GM23338 (cell line): Measurements from ENCODE around the gene MTIF2.
A peak's percentile ranks its signal among the peaks of the same experiment; 100 is the strongest.
"Not testable (repeated sequence)": the region's sequence is repeated elsewhere in the genome, so short reads cannot be mapped to it uniquely, and the experiment has no call there.

Source experiments
- CREB1 ChIP-seq: fragments of 250-450 bp; sonication (Bioruptor Pico); IDR thresholded peaks from 2 replicates; pipeline ENCODE4 v1.5.0; 2020; ENCODE audit warnings: low read depth, mild to moderate bottlenecking, moderate library complexity
- EZH2 ChIP-seq: fragments of 200-600 bp; sonication (generic); IDR thresholded peaks from one replicate; pipeline ENCODE4 v1.8.0; 2017; ENCODE audit warnings: antibody characterized with exemption, mild to moderate bottlenecking, low read depth; ENCODE audit not compliant: unreplicated experiment
- EZH2phosphoT487 ChIP-seq: fragments of 200-600 bp; sonication (generic); IDR thresholded peaks from one replicate; pipeline ENCODE4 v1.8.1; 2018; ENCODE audit warnings: antibody characterized with exemption; ENCODE audit not compliant: unreplicated experiment
- POLR2AphosphoS5 ChIP-seq: IDR thresholded peaks from 2 replicates; pipeline ENCODE4 v1.6.1; 2016; ENCODE audit warnings: antibody characterized with exemption, low read depth
- ZNF462 ChIP-seq: fragments of 250-450 bp; sonication (Bioruptor Pico); IDR thresholded peaks from 2 replicates; pipeline ENCODE4 v1.5.0; 2020; ENCODE audit warnings: mild to moderate bottlenecking, moderate library complexity
- TF ChIP-seq, protein P1 (sequence below), 2 experiments: fragments of 200-600 bp in 1 of 2; sonication (generic) in 1 of 2; conservative IDR thresholded peaks; 2 replicates each; pipeline versions ENCODE4 v1.5.1 to v1.6.1; 2016 to 2017; ENCODE audit warnings: antibody characterized with exemption in 2 of 2, low read depth in 2 of 2, mild to moderate bottlenecking in 2 of 2, moderate library complexity in 1 of 2
- TF ChIP-seq, protein P2 (sequence below): IDR thresholded peaks from one replicate; pipeline ENCODE4 v1.6.1; 2018; ENCODE audit warnings: antibody characterized with exemption; ENCODE audit not compliant: unreplicated experiment

DNA sequence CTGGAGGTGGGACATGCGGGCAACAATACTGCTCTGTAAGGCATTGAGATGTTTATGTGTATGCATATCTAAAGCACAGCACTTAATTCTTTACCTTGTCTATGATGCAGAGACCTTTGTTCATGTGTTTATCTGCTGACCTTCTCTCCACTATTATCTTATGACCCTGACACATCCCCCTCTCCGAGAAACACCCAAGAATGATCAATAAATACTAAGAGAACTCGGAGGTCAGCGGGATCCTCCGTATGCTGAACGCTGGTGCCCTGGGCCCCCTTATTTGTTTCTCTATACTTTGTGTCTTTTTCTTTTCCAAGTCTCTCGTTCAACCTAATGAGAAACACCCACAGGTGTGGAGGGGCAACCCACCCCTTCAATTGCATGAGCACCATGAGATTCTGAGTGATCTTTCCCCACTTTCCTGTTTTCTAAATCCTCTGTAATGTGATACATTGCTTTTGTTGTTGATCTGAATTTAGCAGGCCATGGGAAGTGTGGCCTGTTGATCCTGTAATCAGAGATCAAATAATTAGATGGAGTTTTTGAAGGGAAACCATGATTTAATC is 10.9 kb upstream of the MTIF2 start:
- TF ChIP-seq, protein P1, sequence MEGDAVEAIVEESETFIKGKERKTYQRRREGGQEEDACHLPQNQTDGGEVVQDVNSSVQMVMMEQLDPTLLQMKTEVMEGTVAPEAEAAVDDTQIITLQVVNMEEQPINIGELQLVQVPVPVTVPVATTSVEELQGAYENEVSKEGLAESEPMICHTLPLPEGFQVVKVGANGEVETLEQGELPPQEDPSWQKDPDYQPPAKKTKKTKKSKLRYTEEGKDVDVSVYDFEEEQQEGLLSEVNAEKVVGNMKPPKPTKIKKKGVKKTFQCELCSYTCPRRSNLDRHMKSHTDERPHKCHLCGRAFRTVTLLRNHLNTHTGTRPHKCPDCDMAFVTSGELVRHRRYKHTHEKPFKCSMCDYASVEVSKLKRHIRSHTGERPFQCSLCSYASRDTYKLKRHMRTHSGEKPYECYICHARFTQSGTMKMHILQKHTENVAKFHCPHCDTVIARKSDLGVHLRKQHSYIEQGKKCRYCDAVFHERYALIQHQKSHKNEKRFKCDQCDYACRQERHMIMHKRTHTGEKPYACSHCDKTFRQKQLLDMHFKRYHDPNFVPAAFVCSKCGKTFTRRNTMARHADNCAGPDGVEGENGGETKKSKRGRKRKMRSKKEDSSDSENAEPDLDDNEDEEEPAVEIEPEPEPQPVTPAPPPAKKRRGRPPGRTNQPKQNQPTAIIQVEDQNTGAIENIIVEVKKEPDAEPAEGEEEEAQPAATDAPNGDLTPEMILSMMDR (conservative IDR thresholded peaks at IDR 0.05; ENCODE audit: low read depth in 2 of 2): not testable (repeated sequence)
- not testable (repeated sequence) for TF ChIP-seq EZH2phosphoT487; CREB1 (CRISPR knock-in tag); EZH2; ZNF462
- TF ChIP-seq POLR2AphosphoS5: peak; percentile 9; the same call in 1 of the 2 replicates
- TF ChIP-seq, protein P2, sequence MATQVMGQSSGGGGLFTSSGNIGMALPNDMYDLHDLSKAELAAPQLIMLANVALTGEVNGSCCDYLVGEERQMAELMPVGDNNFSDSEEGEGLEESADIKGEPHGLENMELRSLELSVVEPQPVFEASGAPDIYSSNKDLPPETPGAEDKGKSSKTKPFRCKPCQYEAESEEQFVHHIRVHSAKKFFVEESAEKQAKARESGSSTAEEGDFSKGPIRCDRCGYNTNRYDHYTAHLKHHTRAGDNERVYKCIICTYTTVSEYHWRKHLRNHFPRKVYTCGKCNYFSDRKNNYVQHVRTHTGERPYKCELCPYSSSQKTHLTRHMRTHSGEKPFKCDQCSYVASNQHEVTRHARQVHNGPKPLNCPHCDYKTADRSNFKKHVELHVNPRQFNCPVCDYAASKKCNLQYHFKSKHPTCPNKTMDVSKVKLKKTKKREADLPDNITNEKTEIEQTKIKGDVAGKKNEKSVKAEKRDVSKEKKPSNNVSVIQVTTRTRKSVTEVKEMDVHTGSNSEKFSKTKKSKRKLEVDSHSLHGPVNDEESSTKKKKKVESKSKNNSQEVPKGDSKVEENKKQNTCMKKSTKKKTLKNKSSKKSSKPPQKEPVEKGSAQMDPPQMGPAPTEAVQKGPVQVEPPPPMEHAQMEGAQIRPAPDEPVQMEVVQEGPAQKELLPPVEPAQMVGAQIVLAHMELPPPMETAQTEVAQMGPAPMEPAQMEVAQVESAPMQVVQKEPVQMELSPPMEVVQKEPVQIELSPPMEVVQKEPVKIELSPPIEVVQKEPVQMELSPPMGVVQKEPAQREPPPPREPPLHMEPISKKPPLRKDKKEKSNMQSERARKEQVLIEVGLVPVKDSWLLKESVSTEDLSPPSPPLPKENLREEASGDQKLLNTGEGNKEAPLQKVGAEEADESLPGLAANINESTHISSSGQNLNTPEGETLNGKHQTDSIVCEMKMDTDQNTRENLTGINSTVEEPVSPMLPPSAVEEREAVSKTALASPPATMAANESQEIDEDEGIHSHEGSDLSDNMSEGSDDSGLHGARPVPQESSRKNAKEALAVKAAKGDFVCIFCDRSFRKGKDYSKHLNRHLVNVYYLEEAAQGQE: not testable (repeated sequence)
